DMS 273 (cell line): ENCODE measurements around the gene NAB2.
"Not testable (repeated sequence)": the region's sequence is repeated elsewhere in the genome, so short reads cannot be mapped to it uniquely, and the experiment has no call there.

Source experiments
- DNase-seq: peaks from one replicate; lab custom pipeline; 2025; ENCODE audit not compliant: unreplicated experiment; lab: John Stamatoyannopoulos, UW

Gene NAB2

GRCh38 chr12:57110104-57111030 lies 21.5 kb downstream of the NAB2 start:
- no peak for DNase-seq

- DNase-seq: peak; percentile 26
Observed at GRCh38 chr12:57111031-57111734, 22.3 kb downstream of the NAB2 start, which contains the start of gene STAT6. TSS of gene STAT6 (minus strand) at chr12:57111362. CDS start at chr12:57108278, 3,084 bp downstream.

- DNase-seq: no peak
Observed at GRCh38 chr12:57112492-57113294, 23.8 kb downstream of the NAB2 start.

- no peak for DNase-seq
Observed at GRCh38 chr12:57116580-57117281, 27.8 kb downstream of the NAB2 start.

GRCh38 chr12:57118711-57119271 lies 29.9 kb downstream of the NAB2 start:
- no peak for DNase-seq

- DNase-seq: no peak
Observed at GRCh38 chr12:57119294-57120085, 30.6 kb downstream of the NAB2 start.

- DNase-seq: not testable (repeated sequence)
Observed at GRCh38 chr12:57120718-57121117, 31.8 kb downstream of the NAB2 start.

GRCh38 chr12:57123813-57124212 lies 34.9 kb downstream of the NAB2 start:
- DNase-seq: no peak

- peak; percentile 83 for DNase-seq
Observed at GRCh38 chr12:57124261-57124877, 35.5 kb downstream of the NAB2 start.

GRCh38 chr12:57126061-57126460 lies 37.1 kb downstream of the NAB2 start:
- DNase-seq: no peak

- DNase-seq: peak; percentile 52
Observed at GRCh38 chr12:57126561-57126960, 37.6 kb downstream of the NAB2 start.

- DNase-seq: peak; percentile 54
Observed at GRCh38 chr12:57127101-57127725, 38.3 kb downstream of the NAB2 start.

- DNase-seq: peak; percentile 84
Observed at GRCh38 chr12:57127726-57128518, 39.0 kb downstream of the NAB2 start, which contains the start of gene LRP1. TSS of gene LRP1 (plus strand) at chr12:57128483. CDS start at chr12:57128965, 482 bp downstream.

- DNase-seq: no peak
Observed at GRCh38 chr12:57128519-57129247, 39.8 kb downstream of the NAB2 start.

- DNase-seq: no peak
Observed at GRCh38 chr12:57129321-57129842, 40.5 kb downstream of the NAB2 start.

GRCh38 chr12:57129889-57130288 lies 41.0 kb downstream of the NAB2 start:
- no peak for DNase-seq

GRCh38 chr12:57130941-57131340 lies 42.0 kb downstream of the NAB2 start:
- DNase-seq: no peak
